ENCODE data around the gene MEGF6. TPM values are rescaled to one million over a fixed set of nuclear protein-coding genes. Genes with fewer than 3 reads are reported as not detected.

MEGF6 gene
- total RNA-seq, 2 donors from 2014 or later, result 4.9 to 6.8 TPM

DNA sequence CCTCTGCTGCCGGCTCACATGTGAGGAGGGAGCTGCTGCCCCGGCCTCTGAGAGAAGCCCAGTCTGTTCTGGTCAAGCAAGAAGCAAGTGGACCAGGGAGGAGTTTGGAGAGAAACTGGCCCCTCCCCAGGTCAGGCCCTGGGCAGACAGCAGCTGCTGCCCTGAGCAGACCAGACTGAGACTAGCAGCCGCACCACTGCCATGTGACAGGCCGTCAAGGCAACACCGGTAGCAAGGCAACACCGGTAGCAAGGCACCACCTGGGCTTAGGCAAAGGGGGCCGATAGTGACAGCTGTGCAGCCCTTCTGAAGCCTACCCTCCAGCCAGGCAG lies 106.5 kb downstream of the MEGF6 start:
- DNase-seq, result no peak
- Mint-ChIP-seq H3K27ac (no peak overlapping the region), H3K36me3 (ENCODE audit: insufficient read depth in 2 of 2) (no peaks in the 10 kb centered on the region), H3K27me3 (ENCODE audit: low read depth) (no peaks in the 10 kb centered on the region), H3K4me3 (no peak overlapping the region), H3K9me3 (no peaks in the 10 kb centered on the region), H3K4me1 (ENCODE audit: low read depth) (no peaks in the 10 kb centered on the region)
- ATAC-seq (replicated peaks in 1 of 2), result no peak

DNA sequence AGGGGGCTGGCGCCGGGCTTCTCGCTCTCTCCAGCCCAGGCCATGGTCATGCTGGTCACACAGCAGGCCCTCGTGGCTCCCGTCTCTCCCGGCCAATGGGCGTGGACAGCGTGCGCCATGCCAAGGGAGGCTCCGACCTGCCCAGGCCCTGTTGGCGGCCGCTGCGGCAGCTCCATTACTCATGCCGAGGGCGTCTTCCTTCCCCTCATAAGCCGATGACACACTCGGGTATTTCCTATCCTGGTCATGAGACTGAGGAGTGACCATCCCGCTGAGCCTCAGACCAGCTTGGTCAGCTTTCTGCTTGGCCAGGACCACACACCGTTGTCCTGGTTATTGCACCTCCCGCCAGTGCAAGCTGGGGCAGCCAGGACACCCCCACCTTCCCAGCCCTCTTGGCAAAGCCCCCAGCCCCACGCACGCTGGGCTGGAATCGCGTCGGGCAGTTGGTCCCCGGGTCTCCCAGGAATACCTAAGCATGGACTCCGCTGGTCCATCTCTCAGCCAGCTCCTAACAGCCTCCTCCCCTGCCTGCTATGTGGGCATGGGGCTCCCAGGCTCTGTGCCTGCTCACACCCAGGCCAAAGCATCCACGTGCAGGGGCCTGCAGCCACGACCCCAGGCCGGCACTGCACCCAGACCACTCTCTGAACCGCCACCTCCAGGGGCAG lies 107.0 kb downstream of the MEGF6 start:
- no peak for DNase-seq
- H3K4me3 Mint-ChIP-seq, result no peak overlapping the region
- no peak for ATAC-seq (replicated peaks in 1 of 2)
- no peaks in the 10 kb centered on the region for H3K4me1 Mint-ChIP-seq (ENCODE audit: low read depth)
- H3K27ac Mint-ChIP-seq, result no peak overlapping the region
- no peaks in the 10 kb centered on the region for H3K36me3 Mint-ChIP-seq (ENCODE audit: insufficient read depth in 2 of 2)
- no peaks in the 10 kb centered on the region for H3K27me3 Mint-ChIP-seq (ENCODE audit: low read depth)
- H3K9me3 Mint-ChIP-seq, result no peaks in the 10 kb centered on the region

DNA sequence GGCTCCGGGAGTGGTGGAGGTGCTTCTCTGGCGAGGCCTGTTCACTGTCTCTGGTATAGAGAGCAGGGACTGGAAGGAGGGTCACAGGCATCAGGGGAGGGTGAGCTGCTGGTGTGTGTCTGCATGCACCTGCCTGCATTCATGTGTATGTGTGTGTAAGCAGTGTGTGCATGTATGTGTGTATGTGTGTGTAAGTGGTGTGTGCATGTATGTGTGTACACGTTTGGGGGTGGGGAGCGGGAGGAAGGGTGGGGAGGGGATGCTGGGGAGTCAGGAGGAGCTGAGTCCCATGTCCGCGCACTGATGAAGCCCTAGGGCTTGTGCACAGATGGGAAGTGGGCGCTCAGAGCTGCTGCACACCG lies 107.8 kb downstream of the MEGF6 start:
- Mint-ChIP-seq H3K9me3 (no peaks in the 10 kb centered on the region), H3K27ac (no peak overlapping the region), H3K4me3 (no peak overlapping the region), H3K27me3 (ENCODE audit: low read depth) (no peaks in the 10 kb centered on the region), H3K36me3 (ENCODE audit: insufficient read depth in 2 of 2) (no peaks in the 10 kb centered on the region), H3K4me1 (ENCODE audit: low read depth) (no peaks in the 10 kb centered on the region)
- ATAC-seq (replicated peaks in 1 of 2), result no peak
- DNase-seq, result no peak

DNA sequence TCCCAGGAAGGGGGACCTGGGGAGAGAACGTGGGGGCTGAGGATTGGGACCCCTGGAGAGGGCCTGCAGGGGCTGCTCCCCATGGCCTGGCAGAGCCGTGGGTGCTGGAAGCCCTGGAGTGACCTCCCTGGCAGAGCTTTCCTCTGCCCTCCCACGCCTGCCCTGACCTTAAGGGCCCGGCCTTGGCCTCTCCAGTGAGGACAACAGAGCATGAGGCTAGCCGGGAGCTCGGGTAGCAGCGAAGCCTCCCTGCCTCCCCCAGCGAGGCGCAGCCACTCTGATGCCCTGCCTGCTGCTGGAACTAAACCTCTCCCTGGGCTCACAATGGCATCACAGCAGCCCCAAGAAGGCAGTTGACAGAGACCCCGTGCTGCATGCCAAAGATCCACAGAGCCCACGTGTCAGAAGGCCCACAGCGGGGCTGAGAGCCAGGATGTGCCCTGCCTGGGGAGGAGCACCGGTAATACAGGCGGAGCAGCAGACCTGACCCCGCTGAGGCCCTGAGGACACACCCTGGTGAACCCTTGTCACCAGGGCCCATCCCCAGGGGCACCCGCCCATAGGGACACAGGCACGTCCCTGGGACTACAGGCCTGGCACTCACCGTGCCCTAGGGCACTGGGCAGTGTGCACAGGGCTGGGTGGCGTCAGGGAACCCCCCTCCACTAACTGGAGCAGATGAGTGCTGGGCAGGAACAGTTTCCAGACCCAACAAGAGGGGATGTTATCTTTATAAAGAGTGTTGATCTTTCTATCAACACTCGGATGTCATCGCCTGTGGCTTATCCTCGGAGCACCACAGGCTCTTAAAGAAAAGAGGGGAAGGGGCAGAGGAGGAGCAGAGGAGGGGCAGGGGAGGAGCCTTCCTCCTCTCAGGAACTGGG lies 108.4 kb downstream of the MEGF6 start:
- H3K27ac Mint-ChIP-seq, result no peak overlapping the region
- no peaks in the 10 kb centered on the region for H3K9me3 Mint-ChIP-seq
- no peak overlapping the region for H3K4me3 Mint-ChIP-seq
- H3K4me1 Mint-ChIP-seq (ENCODE audit: low read depth), result no peaks in the 10 kb centered on the region
- no peaks in the 10 kb centered on the region for H3K27me3 Mint-ChIP-seq (ENCODE audit: low read depth)
- no peak for ATAC-seq (replicated peaks in 1 of 2)
- H3K36me3 Mint-ChIP-seq (ENCODE audit: insufficient read depth in 2 of 2), result no peaks in the 10 kb centered on the region
- DNase-seq, result no peak

DNA sequence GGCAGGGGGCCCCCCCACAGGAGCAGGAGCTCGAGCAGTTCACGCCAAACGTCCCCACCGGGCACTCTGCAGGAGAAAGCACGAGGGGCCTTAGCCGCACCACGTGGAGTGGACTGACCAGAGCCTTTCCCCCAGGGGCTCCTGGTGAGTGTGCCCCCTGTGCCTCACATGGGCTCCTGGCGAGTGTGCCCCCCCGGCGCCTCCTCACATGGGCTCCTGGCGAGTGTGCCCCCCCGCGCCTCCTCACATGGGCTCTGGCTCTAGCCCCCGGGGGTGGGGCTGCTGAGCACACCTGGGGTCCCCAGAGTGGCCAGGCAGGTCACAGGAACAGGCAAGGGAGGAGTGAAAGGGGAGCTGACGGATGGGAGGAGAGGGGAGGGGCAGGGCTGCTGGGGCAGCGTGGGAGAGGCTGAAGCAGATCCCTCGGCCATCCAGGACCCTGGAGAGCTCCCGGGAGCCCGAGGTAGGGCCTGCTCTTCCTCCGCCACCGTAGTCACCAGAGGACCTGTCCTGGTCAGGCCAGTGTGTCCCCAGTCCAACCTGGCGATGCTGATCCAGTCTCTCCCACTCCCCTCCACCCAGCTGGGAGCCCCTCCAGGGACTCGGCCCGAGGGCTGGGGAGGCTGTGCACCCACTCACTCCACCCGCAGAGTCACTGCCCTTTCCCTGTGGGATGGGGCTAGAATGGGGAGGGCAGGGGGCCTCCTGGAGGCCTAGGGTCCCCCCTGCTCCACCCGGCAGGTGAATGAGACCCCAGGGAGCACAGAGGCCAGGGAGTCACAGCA lies 109.3 kb downstream of the MEGF6 start:
- H3K4me1 Mint-ChIP-seq (ENCODE audit: low read depth), result no peaks in the 10 kb centered on the region
- DNase-seq (peak in 1 of 2 donors; percentile 23), ATAC-seq (replicated peaks in 1 of 2) (peak in 1 of 2 donors; percentile 47)
- H3K27ac Mint-ChIP-seq, result no peak overlapping the region
- H3K4me3 Mint-ChIP-seq, result no peak overlapping the region
- no peaks in the 10 kb centered on the region for H3K36me3 Mint-ChIP-seq (ENCODE audit: insufficient read depth in 2 of 2)
- H3K27me3 Mint-ChIP-seq (ENCODE audit: low read depth), result no peaks in the 10 kb centered on the region
- H3K9me3 Mint-ChIP-seq, result no peaks in the 10 kb centered on the region

DNA sequence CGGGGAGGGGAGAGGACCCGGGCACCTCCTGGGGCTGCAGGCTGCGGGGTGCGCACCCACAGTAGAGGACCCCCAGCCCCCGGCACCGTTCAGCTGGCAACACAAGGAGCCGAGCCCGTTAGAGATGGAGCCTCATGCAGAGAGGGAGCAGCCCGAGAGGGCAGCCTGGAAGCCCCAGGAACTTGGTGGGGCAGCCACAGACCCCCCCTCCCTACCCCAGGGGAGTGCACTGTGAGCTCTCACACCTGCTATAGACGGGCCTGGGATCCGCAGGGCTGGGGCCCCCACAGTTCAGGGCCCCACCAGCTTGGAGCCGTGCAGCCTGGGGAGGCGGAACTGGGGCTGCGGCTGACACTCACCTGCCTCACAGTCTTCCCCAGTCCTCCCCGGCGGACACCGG lies 109.9 kb downstream of the MEGF6 start:
- Mint-ChIP-seq H3K4me1 (ENCODE audit: low read depth) (no peaks in the 10 kb centered on the region), H3K27ac (no peak overlapping the region), H3K36me3 (ENCODE audit: insufficient read depth in 2 of 2) (no peaks in the 10 kb centered on the region), H3K9me3 (no peaks in the 10 kb centered on the region), H3K4me3 (no peak overlapping the region), H3K27me3 (ENCODE audit: low read depth) (no peaks in the 10 kb centered on the region)
- no peak for DNase-seq
- ATAC-seq (replicated peaks in 1 of 2), result no peak

DNA sequence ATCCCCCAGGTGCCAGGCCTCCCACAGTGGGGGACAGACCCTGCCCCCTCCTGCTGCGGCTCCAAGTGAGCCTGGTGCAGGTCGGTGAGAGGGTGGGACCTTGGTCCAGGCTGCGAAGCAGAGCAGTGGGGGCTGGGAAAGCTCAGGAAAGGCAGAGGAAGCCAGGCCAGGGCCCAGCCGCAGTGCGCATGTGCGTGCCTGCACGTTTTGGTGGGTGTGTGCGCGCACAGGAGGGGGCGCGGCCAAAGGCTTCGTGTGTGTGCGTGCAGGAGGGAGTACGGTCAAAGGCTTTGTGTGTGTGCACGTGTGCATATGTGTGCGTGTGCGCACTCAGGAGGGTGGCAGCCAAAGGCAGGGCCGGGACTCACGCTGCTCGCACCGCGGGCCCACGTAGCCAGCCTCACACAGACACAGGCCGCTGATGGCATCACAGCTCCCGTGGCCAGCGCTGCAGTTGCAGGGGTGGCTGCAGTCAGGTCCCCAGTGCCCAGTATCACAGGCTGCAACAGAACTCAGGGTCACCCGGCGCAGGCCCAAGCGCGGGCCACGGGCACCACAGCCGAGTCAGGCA lies 111.0 kb downstream of the MEGF6 start:
- ATAC-seq (replicated peaks in 1 of 2), result no peak
- Mint-ChIP-seq H3K4me1 (ENCODE audit: low read depth) (no peaks in the 10 kb centered on the region), H3K4me3 (no peak overlapping the region), H3K27ac (no peak overlapping the region), H3K9me3 (no peaks in the 10 kb centered on the region), H3K36me3 (ENCODE audit: insufficient read depth in 2 of 2) (no peaks in the 10 kb centered on the region), H3K27me3 (ENCODE audit: low read depth) (no peaks in the 10 kb centered on the region)
- DNase-seq, result no peak

DNA sequence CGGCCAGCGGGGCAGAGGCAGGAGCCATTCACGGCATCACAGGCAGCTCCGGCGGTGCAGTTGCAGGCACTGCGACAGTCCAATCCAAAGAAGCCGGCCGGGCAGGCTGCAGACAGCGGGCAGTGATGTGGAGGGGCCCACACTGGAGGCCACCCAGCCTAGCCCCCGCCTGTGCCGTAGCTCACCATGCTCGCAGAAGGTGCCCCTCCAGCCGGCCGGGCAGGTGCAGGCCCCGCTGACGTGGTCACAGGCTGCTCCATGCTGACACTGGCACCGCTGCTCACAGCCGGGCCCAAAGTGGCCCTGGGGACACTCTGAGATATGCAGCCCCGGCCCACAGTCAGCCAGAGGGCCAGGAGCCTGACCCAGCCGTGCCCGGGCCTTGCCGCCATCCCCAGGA lies 111.7 kb downstream of the MEGF6 start:
- Mint-ChIP-seq H3K4me1 (ENCODE audit: low read depth) (no peaks in the 10 kb centered on the region), H3K27ac (no peak overlapping the region), H3K9me3 (no peaks in the 10 kb centered on the region), H3K36me3 (ENCODE audit: insufficient read depth in 2 of 2) (no peaks in the 10 kb centered on the region), H3K27me3 (ENCODE audit: low read depth) (no peaks in the 10 kb centered on the region), H3K4me3 (no peak overlapping the region)
- no peak for DNase-seq
- no peak for ATAC-seq (replicated peaks in 1 of 2)

DNA sequence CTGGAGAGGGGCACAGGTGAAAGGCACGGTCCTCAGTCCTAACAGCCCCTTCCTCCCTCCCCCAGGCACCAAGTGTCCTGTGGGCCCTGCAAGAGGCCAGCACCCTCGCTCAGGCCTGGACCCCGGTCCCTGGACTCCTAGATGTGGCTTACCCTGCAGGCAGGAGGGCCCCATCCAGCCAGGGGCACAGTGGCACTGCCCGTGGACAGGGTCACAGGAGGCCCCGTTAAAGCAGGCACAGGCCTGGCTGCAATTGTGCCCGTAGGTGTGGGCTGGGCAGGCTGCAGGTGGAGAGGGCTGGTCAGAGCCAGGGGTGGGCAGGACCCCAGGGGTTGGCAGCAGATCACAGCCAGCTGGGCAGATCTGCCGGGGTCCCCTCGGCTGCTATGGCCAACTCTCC lies 112.3 kb downstream of the MEGF6 start:
- no peak overlapping the region for H3K4me3 Mint-ChIP-seq
- H3K27me3 Mint-ChIP-seq (ENCODE audit: low read depth), result no peaks in the 10 kb centered on the region
- no peak overlapping the region for H3K27ac Mint-ChIP-seq
- H3K4me1 Mint-ChIP-seq (ENCODE audit: low read depth), result no peaks in the 10 kb centered on the region
- no peaks in the 10 kb centered on the region for H3K9me3 Mint-ChIP-seq
- H3K36me3 Mint-ChIP-seq (ENCODE audit: insufficient read depth in 2 of 2), result no peaks in the 10 kb centered on the region
- ATAC-seq (replicated peaks in 1 of 2), result no peak
- DNase-seq, result no peak

DNA sequence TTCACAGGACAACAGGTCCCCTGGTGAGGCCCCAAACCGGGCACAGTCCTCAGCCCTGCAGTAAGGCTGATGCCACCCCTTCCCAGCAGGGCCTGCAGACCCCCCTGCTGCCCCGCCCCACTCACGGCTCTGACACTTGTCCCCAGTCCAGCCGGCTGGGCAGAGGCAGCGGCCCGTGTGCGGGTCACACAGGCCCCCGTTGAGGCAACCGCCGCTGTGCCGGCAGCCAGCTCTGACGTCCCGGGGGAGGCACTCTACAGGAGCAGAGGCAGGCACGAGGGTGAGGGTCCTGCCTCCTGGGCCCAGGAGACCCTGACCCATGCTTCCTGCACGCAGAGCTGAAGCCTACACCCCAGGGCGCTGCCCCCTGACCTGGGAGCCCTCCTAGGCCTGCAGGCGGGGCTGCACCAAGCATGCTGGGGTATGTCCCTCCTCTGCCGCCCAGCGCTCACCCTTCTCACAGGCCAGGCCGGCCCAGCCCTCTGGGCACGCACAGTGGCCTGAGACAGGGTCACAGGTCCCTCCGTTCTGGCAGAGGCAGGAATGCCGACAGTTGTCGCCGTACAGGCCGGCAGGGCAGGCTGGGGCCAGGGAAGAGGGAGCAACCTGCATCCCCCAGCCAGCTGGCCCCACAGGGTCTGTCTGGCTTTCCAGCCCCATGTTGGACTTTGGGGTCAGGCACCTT lies 112.9 kb downstream of the MEGF6 start:
- Mint-ChIP-seq H3K27ac (no peak overlapping the region), H3K4me3 (no peak overlapping the region), H3K27me3 (ENCODE audit: low read depth) (no peaks in the 10 kb centered on the region), H3K9me3 (no peaks in the 10 kb centered on the region), H3K4me1 (ENCODE audit: low read depth) (no peaks in the 10 kb centered on the region), H3K36me3 (ENCODE audit: insufficient read depth in 2 of 2) (no peaks in the 10 kb centered on the region)
- DNase-seq, result no peak
- ATAC-seq (replicated peaks in 1 of 2), result no peak

DNA sequence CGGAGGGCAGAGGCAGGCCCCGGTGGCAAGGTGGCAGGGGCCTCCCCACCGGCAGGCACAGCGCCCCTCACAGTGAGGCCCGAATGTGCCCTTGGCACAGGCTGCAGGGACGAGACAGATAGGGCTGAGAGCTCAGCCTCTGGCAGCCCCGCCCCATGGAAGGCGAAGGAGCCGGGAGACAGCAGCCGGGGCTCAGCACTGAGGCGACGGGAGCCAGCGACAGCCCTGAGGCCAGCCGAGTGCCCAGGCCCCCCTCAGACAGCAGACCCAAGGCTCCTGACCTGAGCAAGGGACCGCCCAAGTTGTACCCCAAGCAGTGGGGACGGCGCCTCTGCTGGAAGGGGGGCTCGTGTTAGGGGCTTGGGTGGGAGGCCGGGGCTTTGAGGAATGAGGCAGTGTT lies 113.8 kb downstream of the MEGF6 start:
- ATAC-seq (replicated peaks in 1 of 2) (no peak), DNase-seq (no peak)
- Mint-ChIP-seq H3K9me3 (no peaks in the 10 kb centered on the region), H3K4me1 (ENCODE audit: low read depth) (no peaks in the 10 kb centered on the region), H3K27me3 (ENCODE audit: low read depth) (no peaks in the 10 kb centered on the region), H3K36me3 (ENCODE audit: insufficient read depth in 2 of 2) (no peaks in the 10 kb centered on the region), H3K4me3 (no peak overlapping the region), H3K27ac (no peak overlapping the region)

DNA sequence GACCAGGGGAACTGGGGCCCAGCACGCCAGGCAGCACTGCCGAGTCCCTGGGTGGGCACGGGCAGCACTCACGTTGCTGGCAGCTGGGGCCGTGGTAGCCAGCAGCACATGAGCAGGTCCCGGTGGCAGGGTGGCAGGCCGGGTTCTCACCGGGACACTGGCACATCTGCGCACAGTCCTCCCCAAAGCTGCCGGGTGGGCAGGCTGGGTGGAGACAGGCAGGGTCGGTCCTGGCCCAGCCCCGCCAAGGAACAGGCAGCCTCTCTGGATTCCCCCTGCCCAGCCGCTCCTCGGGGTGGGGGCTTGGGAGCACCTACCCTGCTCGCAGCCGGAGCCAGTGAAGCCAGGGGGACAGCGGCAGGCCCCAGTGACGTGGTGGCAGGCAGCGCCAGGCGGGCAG lies 114.4 kb downstream of the MEGF6 start:
- no peak overlapping the region for H3K27ac Mint-ChIP-seq
- ATAC-seq (replicated peaks in 1 of 2) (no peak), DNase-seq (no peak)
- H3K27me3 Mint-ChIP-seq (ENCODE audit: low read depth), result no peaks in the 10 kb centered on the region
- no peaks in the 10 kb centered on the region for H3K9me3 Mint-ChIP-seq
- H3K4me1 Mint-ChIP-seq (ENCODE audit: low read depth), result no peaks in the 10 kb centered on the region
- H3K36me3 Mint-ChIP-seq (ENCODE audit: insufficient read depth in 2 of 2), result no peaks in the 10 kb centered on the region
- no peak overlapping the region for H3K4me3 Mint-ChIP-seq

Data from activated T-cell treated with anti-CD3 and anti-CD28 coated beads, Interleukin-2, amount 50 U/mL, for 72 hours (primary cell).